ENCODE results near the gene HECW1. TPM values are rescaled to one million over a fixed set of nuclear protein-coding genes. Genes with fewer than 3 reads are reported as not detected.

The HECW1 gene
- total and polyA plus RNA-seq, 2 of the 13 experiments (the other 11 are each of a cell fraction or from before 2014, with no cell fraction given): not detected

DNA sequence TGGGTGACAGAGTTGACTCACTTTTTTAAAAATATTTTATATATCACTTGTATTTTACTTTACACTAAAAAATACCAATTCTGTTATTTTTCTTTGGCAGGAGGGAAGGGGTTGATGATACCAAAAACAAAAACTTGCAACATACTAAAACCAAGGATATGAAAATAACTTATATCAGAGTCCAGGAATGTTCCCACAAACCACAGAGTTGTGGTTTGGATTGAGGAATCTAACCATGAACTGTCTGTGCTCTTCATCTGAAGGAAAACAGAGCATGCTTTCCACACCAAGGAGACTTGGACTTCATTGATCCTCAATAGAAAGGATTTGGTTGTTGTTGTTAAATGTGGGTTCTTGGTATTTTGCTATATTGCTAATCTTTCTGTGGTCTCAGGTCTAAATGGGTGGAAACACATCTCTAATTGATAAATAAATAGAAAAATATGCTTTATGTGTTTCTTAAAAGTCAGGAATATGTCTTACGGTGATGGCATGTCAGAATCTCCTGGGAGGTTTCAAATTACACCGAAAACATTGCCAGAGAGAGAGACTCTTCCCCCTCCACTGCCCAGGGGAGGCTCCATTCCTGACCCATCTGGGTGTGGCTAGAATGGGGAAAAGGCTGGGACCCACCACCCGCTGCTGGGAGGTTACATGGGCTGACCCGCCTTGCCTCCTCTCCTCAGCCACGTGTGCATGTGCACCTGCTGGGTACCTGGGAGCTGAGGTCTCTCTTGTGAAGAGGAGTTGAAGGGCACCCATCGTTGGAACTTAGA lies 423.6 kb downstream of the HECW1 start (continued):
- TF ChIP-seq, protein P1, sequence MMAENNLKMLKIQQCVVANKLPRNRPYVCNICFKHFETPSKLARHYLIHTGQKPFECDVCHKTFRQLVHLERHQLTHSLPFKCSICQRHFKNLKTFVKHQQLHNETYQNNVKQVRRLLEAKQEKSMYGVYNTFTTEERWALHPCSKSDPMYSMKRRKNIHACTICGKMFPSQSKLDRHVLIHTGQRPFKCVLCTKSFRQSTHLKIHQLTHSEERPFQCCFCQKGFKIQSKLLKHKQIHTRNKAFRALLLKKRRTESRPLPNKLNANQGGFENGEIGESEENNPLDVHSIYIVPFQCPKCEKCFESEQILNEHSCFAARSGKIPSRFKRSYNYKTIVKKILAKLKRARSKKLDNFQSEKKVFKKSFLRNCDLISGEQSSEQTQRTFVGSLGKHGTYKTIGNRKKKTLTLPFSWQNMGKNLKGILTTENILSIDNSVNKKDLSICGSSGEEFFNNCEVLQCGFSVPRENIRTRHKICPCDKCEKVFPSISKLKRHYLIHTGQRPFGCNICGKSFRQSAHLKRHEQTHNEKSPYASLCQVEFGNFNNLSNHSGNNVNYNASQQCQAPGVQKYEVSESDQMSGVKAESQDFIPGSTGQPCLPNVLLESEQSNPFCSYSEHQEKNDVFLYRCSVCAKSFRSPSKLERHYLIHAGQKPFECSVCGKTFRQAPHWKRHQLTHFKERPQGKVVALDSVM (CRISPR knock-in tag; IDR thresholded peaks at IDR 0.05): no peak
- TF ChIP-seq SNAI1 (CRISPR knock-in tag; IDR thresholded peaks at IDR 0.05; ENCODE audit: borderline replicate concordance): no peak

DNA sequence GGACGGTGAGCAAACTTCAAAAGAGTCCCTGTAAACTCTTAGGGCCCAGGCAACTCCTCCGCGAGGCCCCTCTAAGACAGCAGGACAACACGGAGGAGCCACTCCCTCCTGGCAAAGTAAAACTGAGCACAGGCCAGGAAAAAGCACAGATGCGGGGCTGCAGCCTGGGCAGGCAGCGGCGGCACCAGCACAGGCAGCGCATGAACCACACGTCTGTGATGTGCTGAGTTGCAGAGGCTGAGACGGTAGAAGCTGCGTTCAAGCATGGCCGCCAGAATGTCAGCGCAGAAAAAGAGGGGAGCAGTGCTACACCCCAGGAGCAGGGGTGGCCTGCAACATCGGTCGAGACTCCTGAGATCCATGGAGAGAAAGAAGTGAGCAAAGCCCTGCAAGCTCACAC lies 424.3 kb downstream of the HECW1 start:
- CTCF ChIA-PET (ENCODE audit: low intra/inter-chr PET ratio, low total read pairs): no interaction called here
- no peak for FAIRE-seq
- TF ChIP-seq, protein P2, sequence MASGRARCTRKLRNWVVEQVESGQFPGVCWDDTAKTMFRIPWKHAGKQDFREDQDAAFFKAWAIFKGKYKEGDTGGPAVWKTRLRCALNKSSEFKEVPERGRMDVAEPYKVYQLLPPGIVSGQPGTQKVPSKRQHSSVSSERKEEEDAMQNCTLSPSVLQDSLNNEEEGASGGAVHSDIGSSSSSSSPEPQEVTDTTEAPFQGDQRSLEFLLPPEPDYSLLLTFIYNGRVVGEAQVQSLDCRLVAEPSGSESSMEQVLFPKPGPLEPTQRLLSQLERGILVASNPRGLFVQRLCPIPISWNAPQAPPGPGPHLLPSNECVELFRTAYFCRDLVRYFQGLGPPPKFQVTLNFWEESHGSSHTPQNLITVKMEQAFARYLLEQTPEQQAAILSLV (CRISPR knock-in tag; IDR thresholded peaks at IDR 0.05; ENCODE audit: borderline replicate concordance): no peak
- TF ChIP-seq ZNF589 (CRISPR knock-in tag; conservative IDR thresholded peaks at IDR 0.05) (no peak), ZFP82 (CRISPR knock-in tag; IDR thresholded peaks at IDR 0.05; ENCODE audit: borderline replicate concordance) (no peak), KDM3A (CRISPR knock-in tag; IDR thresholded peaks at IDR 0.05; ENCODE audit: low read depth) (no peak), GABPB1 (CRISPR knock-in tag; IDR thresholded peaks at IDR 0.05) (no peak), ZSCAN20 (CRISPR knock-in tag; IDR thresholded peaks at IDR 0.05; ENCODE audit: borderline replicate concordance) (no peak)
- TF ChIP-seq, protein P3, sequence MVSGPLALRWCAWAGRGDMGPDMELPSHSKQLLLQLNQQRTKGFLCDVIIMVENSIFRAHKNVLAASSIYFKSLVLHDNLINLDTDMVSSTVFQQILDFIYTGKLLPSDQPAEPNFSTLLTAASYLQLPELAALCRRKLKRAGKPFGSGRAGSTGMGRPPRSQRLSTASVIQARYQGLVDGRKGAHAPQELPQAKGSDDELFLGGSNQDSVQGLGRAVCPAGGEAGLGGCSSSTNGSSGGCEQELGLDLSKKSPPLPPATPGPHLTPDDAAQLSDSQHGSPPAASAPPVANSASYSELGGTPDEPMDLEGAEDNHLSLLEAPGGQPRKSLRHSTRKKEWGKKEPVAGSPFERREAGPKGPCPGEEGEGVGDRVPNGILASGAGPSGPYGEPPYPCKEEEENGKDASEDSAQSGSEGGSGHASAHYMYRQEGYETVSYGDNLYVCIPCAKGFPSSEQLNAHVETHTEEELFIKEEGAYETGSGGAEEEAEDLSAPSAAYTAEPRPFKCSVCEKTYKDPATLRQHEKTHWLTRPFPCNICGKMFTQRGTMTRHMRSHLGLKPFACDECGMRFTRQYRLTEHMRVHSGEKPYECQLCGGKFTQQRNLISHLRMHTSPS (CRISPR knock-in tag; IDR thresholded peaks at IDR 0.05; ENCODE audit: low read depth): no peak
- TF ChIP-seq, protein P4, sequence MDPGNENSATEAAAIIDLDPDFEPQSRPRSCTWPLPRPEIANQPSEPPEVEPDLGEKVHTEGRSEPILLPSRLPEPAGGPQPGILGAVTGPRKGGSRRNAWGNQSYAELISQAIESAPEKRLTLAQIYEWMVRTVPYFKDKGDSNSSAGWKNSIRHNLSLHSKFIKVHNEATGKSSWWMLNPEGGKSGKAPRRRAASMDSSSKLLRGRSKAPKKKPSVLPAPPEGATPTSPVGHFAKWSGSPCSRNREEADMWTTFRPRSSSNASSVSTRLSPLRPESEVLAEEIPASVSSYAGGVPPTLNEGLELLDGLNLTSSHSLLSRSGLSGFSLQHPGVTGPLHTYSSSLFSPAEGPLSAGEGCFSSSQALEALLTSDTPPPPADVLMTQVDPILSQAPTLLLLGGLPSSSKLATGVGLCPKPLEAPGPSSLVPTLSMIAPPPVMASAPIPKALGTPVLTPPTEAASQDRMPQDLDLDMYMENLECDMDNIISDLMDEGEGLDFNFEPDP (CRISPR knock-in tag; conservative IDR thresholded peaks at IDR 0.05): no peak
- TF ChIP-seq, protein P5, sequence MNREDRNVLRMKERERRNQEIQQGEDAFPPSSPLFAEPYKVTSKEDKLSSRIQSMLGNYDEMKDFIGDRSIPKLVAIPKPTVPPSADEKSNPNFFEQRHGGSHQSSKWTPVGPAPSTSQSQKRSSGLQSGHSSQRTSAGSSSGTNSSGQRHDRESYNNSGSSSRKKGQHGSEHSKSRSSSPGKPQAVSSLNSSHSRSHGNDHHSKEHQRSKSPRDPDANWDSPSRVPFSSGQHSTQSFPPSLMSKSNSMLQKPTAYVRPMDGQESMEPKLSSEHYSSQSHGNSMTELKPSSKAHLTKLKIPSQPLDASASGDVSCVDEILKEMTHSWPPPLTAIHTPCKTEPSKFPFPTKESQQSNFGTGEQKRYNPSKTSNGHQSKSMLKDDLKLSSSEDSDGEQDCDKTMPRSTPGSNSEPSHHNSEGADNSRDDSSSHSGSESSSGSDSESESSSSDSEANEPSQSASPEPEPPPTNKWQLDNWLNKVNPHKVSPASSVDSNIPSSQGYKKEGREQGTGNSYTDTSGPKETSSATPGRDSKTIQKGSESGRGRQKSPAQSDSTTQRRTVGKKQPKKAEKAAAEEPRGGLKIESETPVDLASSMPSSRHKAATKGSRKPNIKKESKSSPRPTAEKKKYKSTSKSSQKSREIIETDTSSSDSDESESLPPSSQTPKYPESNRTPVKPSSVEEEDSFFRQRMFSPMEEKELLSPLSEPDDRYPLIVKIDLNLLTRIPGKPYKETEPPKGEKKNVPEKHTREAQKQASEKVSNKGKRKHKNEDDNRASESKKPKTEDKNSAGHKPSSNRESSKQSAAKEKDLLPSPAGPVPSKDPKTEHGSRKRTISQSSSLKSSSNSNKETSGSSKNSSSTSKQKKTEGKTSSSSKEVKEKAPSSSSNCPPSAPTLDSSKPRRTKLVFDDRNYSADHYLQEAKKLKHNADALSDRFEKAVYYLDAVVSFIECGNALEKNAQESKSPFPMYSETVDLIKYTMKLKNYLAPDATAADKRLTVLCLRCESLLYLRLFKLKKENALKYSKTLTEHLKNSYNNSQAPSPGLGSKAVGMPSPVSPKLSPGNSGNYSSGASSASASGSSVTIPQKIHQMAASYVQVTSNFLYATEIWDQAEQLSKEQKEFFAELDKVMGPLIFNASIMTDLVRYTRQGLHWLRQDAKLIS (CRISPR knock-in tag; IDR thresholded peaks at IDR 0.05): no peak

More for the DNA sequence above, 424.3 kb downstream of the HECW1 start:
- no peak overlapping the region for H3K9ac ChIP-seq (ENCODE audit: insufficient read depth, low read depth, low read length)
- no peaks in the 10 kb centered on the region for H4K20me1 ChIP-seq (ENCODE audit: insufficient read depth, low read length)
- WGBS (ENCODE audit: low lambda C conversion rate): 71% methylated on average over 15 of the region's 15 CpGs
- peaks cover 0 to 11% of the 10 kb centered on the region in 2 experiments; a peak in 3 of 5 replicates for H3K27me3 ChIP-seq (ENCODE audit: control insufficient read depth in 1 of 2, insufficient read depth in 2 of 2, low read length in 2 of 2)
- H2AFZ ChIP-seq (ENCODE audit: low read length): no peak overlapping the region
- POLR2A ChIA-PET: interaction anchor here (1.6 kb wide), 1 partner anchor 46 kb away, joined by 3 read pairs; the partner anchor contains the start of gene STK17A
- DNase-seq (ENCODE audit: low spot score) (no peak), ATAC-seq (no peak)
- no peaks in the 10 kb centered on the region for H3K36me3 ChIP-seq (replicated peaks in 1 of 2; ENCODE audit: control insufficient read depth in 1 of 2, insufficient read depth in 2 of 2, low read length in 2 of 2)
- H3K4me1 ChIP-seq (ENCODE audit: insufficient read depth, low read length): no peaks in the 10 kb centered on the region
- no peaks in the 10 kb centered on the region for H3K9me3 ChIP-seq (ENCODE audit: low read length)
- H3K4me3 ChIP-seq (replicated peaks in 1 of 3; ENCODE audit: insufficient read depth in 1 of 3, low read depth in 2 of 3, low read length in 3 of 3): no peak overlapping the region
- H3K79me2 ChIP-seq (ENCODE audit: insufficient read depth, low read length): no peaks in the 10 kb centered on the region
- H3K27ac ChIP-seq (ENCODE audit: extremely low read length, insufficient read depth, low read length): no peak overlapping the region
- in situ Hi-C loops (cut with HindIII; ENCODE audit: extremely low pct_ligation_motif_present, low pct_unique_long_range_greater_than_20kb) (no loop called here), intact Hi-C loops (cut with micrococcal nuclease; ENCODE audit: unreplicated experiment) (no loop called here)
- no TSS peak for BruUV-seq (replicated peaks)
- no peak overlapping the region for H3K4me2 ChIP-seq (ENCODE audit: low read depth, low read length)

All from HepG2 (cell line).